ENCODE measurements around the gene LRRC57. TPM values are rescaled to one million over a fixed set of nuclear protein-coding genes. Genes with fewer than 3 reads are reported as not detected.

The LRRC57 gene
- total and polyA plus RNA-seq, 5 experiments from 2014 or later: 3.3 to 18.4 (median 6.4) TPM

Other genes starting within 250 kb of the LRRC57 start
- gene CAPN3, start 189.3 kb downstream of the LRRC57 start, total RNA-seq: 10 to 100 TPM; 20.0 to 24.2 TPM
- gene CAPN3, start 189.3 kb downstream of the LRRC57 start, polyA plus RNA-seq: 1 to 10 TPM in 1 of 3 donors, under 1 TPM in 2; 0.46 to 4.7 (median 0.48) TPM
- gene ZNF106, start 57.7 kb downstream of the LRRC57 start, total RNA-seq: 10 to 100 TPM; 36.7 to 39.6 TPM
- gene ZNF106, start 57.7 kb downstream of the LRRC57 start, polyA plus RNA-seq: 10 to 100 TPM; 26.8 to 38.2 (median 32.3) TPM
- 10 to 100 TPM; 70.8 to 80.4 TPM for gene SNAP23, start 53.2 kb downstream of the LRRC57 start, total RNA-seq
- gene SNAP23, start 53.2 kb downstream of the LRRC57 start, polyA plus RNA-seq: 10 to 100 TPM; 60.9 to 75.3 (median 63.2) TPM
- gene HAUS2, start within 50 bp of the LRRC57 start, total RNA-seq: 10 to 100 TPM; 19.1 to 21.1 TPM
- gene HAUS2, start within 50 bp of the LRRC57 start, polyA plus RNA-seq: 10 to 100 TPM; 20.8 to 25.4 (median 24.9) TPM
- 10 to 100 TPM; 12.5 to 13.7 TPM for gene STARD9, start 26.8 kb upstream of the LRRC57 start, total RNA-seq
- gene STARD9, start 26.8 kb upstream of the LRRC57 start, polyA plus RNA-seq: under 1 TPM; 0.10 to 0.53 (median 0.33) TPM
- 10 to 100 TPM; 26.8 to 37.3 TPM for gene CDAN1, start 188.3 kb upstream of the LRRC57 start, total RNA-seq
- gene CDAN1, start 188.3 kb upstream of the LRRC57 start, polyA plus RNA-seq: 10 to 100 TPM in 1 of 3 donors, 1 to 10 TPM in 2; 4.1 to 10.4 (median 5.5) TPM